OCI-LY1 (cell line): ENCODE results near the gene DXO.

Experiments
- EZH2 ChIP-seq: fragments of 200-600 bp; sonication (generic), shearing (Covaris generic); IDR thresholded peaks from 2 replicates; pipeline ENCODE4 v1.8.0; 2017; ENCODE audit warnings: borderline replicate concordance, mixed run types, mild to moderate bottlenecking, antibody characterized with exemption, low read length, moderate library complexity, mixed read lengths
- TF ChIP-seq, protein P1 (sequence below): fragments of 200-600 bp; sonication (generic), shearing (Covaris generic); IDR thresholded peaks from 2 replicates; pipeline ENCODE4 v1.5.1; 2017; ENCODE audit warnings: mild to moderate bottlenecking, antibody characterized with exemption, low read length, moderate library complexity, mixed read lengths

GRCh38 chr6:31947070-31947675 is 24.8 kb downstream of the DXO start:
- TF ChIP-seq, protein P1, sequence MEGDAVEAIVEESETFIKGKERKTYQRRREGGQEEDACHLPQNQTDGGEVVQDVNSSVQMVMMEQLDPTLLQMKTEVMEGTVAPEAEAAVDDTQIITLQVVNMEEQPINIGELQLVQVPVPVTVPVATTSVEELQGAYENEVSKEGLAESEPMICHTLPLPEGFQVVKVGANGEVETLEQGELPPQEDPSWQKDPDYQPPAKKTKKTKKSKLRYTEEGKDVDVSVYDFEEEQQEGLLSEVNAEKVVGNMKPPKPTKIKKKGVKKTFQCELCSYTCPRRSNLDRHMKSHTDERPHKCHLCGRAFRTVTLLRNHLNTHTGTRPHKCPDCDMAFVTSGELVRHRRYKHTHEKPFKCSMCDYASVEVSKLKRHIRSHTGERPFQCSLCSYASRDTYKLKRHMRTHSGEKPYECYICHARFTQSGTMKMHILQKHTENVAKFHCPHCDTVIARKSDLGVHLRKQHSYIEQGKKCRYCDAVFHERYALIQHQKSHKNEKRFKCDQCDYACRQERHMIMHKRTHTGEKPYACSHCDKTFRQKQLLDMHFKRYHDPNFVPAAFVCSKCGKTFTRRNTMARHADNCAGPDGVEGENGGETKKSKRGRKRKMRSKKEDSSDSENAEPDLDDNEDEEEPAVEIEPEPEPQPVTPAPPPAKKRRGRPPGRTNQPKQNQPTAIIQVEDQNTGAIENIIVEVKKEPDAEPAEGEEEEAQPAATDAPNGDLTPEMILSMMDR, result no peak
- no peak for TF ChIP-seq EZH2
